Caki2 (cell line): Measurements from ENCODE around the gene CCDC85C. TPM values are rescaled to one million over a fixed set of nuclear protein-coding genes. Genes with fewer than 3 reads are reported as not detected.
"Not testable (repeated sequence)": the region's sequence is repeated elsewhere in the genome, so short reads cannot be mapped to it uniquely, and the experiment has no call there.

ENCODE experiments used
- DNase-seq: peaks from one replicate; pipeline ENCODE4 v3.0.0-alpha.2; 2015; ENCODE audit warnings: low read depth
- in situ Hi-C: cut with HindIII; loops from 2 replicates; pipeline ENCODE4 v1.10.0; 2016; ENCODE audit warnings: low sequenced_read_pairs, low pct_unique_long_range_greater_than_20kb, mixed read lengths
- total RNA-seq: library from RNA; depleted of rRNA; stranded (reverse); fragments of >200 nt; shearing (Covaris generic); gene quantifications from 2 replicates; pipeline ENCODE4 v1.2.3, GENCODE V29; 2014; ENCODE audit warnings: low replicate concordance; rRNA removed

The CCDC85C gene
- total RNA-seq, result 21.6 and 28.3 TPM in 2 replicates

GRCh38 chr14:99603471-99604277 lies at the start of gene CCDC85C:
TSS of gene CCDC85C (minus strand) at chr14:99604207. CDS start at chr14:99603959, 248 bp downstream.
- in situ Hi-C loops, result no loop called here

GRCh38 chr14:99651953-99652746 lies 48.1 kb upstream of the CCDC85C start:
- in situ Hi-C loops, result no loop called here
- DNase-seq, result no peak

More at GRCh38 chr14:99603471-99604277, at the start of gene CCDC85C:
- peak; percentile 36 for DNase-seq

GRCh38 chr14:99650189-99650588 lies 46.2 kb upstream of the CCDC85C start:
- DNase-seq, result no peak
- in situ Hi-C loops, result no loop called here

DNA sequence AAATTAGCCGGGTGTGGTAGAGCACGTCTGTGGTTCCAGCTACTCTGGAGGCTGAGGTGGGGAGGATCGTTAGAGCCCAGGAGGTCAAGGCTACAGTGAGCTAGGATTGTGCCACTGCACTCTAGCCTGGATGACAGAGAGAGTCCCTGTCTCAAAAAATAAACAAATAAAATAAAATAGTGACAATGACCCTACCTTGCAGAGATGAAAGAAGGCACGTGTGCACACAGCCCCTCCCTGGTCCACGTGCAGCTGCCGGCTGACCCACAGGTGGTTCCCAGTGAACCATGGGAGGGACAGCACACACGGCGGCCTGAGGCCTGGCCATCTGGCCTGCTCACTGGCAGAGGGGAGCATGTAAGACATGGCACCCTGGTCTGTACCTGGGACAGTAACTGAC lies 45.6 kb upstream of the CCDC85C start:
- in situ Hi-C loops, result no loop called here
- DNase-seq, result no peak

DNA sequence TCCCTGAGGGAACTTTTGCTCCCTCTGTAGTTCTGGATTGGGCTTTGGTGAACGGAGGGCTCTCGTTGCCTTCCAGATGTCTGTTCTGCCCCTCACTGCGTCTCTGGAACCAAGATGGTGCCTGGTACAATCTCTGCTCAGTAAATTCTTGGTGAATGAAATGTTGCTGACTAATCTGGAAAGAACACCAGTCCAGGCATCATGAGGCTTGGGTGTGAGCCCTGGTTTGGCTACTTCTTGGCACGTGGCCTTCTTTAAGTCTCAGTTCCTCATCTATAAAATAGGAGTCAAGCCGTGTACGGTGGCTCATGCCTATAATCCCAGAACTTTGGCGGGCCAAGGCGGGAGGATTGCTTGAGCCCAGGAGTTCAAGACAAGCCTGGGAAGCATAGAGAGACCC lies 45.2 kb upstream of the CCDC85C start:
- in situ Hi-C loops, result no loop called here

GRCh38 chr14:99648027-99648784 lies 44.2 kb upstream of the CCDC85C start:
- in situ Hi-C loops, result no loop called here
- DNase-seq, result no peak

More for the DNA sequence above, 45.2 kb upstream of the CCDC85C start:
- DNase-seq, result no peak

DNA sequence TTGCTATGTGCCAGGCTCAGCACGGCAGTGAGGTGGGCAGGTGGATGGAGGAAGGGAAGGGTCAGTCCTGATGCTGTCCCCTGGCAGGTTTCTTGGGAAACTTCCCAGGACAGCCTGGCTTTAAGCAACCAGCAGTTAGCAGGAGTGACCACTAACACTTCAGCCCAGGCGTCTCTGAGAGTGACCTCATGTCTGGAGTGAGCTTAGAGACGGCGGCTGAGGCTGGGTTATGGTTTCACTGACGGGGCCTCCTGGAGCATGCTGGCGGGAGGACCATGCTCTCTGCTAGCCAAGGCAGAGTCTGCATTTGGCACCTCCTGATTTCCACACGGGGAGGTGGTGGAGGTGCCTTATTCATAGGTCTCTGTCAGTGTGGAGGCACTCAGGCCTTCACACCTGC lies 43.4 kb upstream of the CCDC85C start:
- in situ Hi-C loops, result no loop called here
- no peak for DNase-seq

- in situ Hi-C loops, result no loop called here
Observed at GRCh38 chr14:99645545-99646505, 41.8 kb upstream of the CCDC85C start.

DNA sequence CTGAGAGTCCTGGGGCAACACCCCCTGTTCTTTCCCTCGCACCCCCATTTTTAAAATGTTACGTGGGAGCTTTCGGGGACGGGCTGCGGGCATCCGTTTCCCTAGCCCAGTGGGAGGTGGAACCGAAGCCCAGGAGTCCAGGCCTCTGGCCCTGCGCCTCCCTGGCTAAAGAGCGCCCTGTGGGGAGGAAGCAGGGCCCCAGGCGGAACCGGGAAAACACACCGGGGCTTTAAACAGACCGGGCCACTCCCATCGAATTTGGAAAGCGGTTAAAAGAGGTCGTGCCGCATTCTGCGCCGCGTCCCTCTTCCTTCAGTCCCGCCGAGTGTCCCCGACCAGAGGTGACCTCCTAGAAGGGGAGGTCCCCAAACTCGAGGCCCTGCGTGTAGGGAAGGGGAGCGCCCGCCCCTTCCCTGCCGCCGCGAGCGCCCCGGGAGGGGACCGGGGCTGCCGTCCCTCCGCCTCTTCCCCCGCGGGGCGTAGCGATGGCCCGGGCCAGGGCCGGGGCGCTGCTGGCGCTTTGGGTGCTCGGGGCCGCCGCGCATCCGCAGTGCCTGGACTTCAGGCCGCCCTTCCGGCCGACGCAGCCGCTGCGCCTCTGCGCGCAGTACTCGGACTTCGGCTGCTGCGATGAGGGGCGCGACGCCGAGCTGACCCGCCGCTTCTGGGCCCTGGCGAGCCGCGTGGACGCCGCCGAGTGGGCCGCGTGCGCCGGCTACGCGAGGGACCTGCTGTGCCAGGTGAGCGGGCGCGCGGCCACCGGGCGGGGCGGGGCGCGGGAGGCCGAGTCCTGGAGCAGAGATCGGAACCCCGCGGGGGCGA lies 40.9 kb upstream of the CCDC85C start, which contains the start of gene HHIPL1:
Gene HHIPL1, plus strand, starts transcription at position 407 of the 822 bp plus-strand sequence. Its CDS starts 79 bp downstream, at position 486.
- no peak for DNase-seq
- in situ Hi-C loops, result no loop called here

More at GRCh38 chr14:99645545-99646505, 41.8 kb upstream of the CCDC85C start:
- no peak for DNase-seq

- DNase-seq, result no peak
- in situ Hi-C loops, result no loop called here
Observed at GRCh38 chr14:99644035-99644587, 40.1 kb upstream of the CCDC85C start.

GRCh38 chr14:99643343-99643742 lies 39.3 kb upstream of the CCDC85C start:
- DNase-seq, result no peak
- in situ Hi-C loops, result no loop called here

GRCh38 chr14:99642771-99643170 lies 38.8 kb upstream of the CCDC85C start:
- DNase-seq, in situ Hi-C loops: not testable (repeated sequence)

DNA sequence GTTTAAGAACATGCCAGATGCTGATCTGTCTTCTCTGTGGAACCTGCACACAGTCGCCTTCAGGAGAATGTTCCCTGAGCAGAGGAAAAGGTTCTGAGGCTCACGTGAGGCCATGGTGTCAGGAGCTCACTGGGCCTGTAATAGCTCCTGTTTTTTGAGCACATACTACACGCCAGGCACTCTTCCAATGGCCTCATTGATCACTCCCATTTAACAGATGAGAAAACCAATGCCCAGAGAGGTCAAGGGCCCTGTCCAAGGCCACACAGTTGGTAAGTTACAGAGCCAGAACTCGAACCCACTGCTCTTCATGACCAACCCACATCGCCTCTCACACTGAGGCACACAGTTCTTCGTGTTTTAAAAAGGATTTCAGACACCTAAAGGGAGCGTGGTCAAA lies 33.6 kb upstream of the CCDC85C start:
- no peak for DNase-seq
- in situ Hi-C loops, result no loop called here

DNA sequence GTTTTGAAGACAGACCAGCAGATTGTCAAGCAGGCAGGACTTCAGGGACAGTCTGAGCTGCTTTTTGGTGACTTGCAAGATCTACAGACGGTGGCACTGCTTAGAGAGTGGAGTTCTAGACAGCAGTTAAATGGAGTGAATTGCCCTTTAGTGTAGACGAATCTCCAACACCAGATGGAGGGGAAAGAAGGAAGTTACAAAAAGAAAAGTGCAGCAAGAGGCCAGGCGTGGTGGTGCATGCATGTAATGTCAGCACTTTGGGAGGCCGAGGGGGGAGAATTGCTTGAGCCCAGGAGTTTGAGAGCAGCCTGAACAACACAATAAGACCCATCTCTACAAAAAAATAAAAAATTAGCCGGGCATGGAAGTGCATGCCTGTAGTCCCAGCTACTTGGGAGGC lies 32.5 kb upstream of the CCDC85C start:
- DNase-seq, result no peak
- in situ Hi-C loops, result no loop called here

DNA sequence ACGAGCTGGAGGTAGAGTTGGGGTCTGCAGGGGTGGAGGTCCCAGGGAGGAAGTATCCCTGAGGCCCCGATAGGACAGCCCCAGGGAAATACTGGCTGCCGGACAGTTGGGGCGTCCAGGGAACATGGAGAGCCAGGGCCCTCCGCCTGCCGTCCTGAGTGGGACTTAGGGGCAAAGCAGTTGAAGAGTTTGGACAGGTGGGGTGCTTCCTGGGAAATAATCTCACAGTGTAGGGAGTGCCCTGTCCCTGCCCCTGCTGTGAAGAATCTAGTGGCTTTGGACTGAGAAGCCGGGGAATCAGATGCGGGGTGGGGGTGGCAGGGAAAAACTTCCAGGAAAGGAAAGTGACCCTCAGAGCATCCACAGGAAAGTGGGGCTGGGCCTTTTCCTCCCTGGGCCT lies 31.1 kb upstream of the CCDC85C start:
- in situ Hi-C loops, result no loop called here
- DNase-seq, result no peak

DNA sequence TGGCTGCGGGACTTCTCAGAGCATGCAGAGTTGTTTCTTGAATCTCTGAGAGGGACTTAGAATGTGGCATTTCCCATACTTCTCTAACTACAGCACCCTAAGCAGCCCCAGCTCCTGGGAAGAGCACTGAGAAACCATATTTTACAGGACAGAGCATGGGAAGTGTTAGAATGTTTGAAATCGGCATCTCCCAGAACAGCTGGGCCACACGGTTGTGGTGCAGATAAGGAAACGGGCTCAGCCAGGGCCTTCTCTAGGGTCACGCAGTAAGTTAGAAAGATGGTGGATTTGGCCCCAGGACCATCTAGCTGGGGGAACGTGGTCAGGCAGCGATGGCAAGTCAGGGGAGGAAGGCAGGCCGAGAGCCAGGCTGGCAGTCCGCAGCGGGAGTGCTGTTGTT lies 30.4 kb upstream of the CCDC85C start:
- no peak for DNase-seq
- in situ Hi-C loops, result no loop called here
